ENCODE measurements around the gene KCTD1. TPM values are rescaled to one million over a fixed set of nuclear protein-coding genes. Genes with fewer than 3 reads are reported as not detected.

Gene KCTD1
- total RNA-seq, 1 donor from 2014 or later, result 83.8 TPM

DNA sequence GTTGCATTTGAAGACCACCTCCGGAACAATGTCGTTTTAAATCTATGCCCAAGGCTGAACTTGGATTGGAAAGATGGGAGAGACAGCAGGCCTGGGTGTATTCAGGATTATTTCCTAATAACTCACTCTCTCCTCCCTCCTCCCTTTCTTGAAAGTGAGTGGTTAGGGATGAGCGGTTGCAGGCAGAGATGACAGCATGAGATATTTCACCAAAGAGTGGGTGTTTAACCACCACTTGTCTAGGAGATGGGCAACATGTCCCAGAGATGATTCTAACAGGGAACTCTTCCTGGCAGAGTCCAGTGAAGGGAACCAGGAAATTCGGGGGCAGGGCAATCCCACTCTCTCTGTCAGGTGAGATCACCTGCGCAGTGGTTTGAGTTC, 123.2 kb downstream of the KCTD1 start:
- Mint-ChIP-seq H3K36me3 (no peaks in the 10 kb centered on the region), H3K4me1 (ENCODE audit: unreplicated experiment) (peaks cover 9% of the 10 kb centered on the region), H3K27ac (no peak overlapping the region), H3K27me3 (no peaks in the 10 kb centered on the region), H3K4me3 (no peak overlapping the region), H3K9me3 (no peaks in the 10 kb centered on the region)
- TF ChIP-seq, protein P1, sequence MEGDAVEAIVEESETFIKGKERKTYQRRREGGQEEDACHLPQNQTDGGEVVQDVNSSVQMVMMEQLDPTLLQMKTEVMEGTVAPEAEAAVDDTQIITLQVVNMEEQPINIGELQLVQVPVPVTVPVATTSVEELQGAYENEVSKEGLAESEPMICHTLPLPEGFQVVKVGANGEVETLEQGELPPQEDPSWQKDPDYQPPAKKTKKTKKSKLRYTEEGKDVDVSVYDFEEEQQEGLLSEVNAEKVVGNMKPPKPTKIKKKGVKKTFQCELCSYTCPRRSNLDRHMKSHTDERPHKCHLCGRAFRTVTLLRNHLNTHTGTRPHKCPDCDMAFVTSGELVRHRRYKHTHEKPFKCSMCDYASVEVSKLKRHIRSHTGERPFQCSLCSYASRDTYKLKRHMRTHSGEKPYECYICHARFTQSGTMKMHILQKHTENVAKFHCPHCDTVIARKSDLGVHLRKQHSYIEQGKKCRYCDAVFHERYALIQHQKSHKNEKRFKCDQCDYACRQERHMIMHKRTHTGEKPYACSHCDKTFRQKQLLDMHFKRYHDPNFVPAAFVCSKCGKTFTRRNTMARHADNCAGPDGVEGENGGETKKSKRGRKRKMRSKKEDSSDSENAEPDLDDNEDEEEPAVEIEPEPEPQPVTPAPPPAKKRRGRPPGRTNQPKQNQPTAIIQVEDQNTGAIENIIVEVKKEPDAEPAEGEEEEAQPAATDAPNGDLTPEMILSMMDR (conservative IDR thresholded peaks at IDR 0.05), result no peak
- no peak for DNase-seq (ENCODE audit: extremely low spot score, unreplicated experiment)

DNA sequence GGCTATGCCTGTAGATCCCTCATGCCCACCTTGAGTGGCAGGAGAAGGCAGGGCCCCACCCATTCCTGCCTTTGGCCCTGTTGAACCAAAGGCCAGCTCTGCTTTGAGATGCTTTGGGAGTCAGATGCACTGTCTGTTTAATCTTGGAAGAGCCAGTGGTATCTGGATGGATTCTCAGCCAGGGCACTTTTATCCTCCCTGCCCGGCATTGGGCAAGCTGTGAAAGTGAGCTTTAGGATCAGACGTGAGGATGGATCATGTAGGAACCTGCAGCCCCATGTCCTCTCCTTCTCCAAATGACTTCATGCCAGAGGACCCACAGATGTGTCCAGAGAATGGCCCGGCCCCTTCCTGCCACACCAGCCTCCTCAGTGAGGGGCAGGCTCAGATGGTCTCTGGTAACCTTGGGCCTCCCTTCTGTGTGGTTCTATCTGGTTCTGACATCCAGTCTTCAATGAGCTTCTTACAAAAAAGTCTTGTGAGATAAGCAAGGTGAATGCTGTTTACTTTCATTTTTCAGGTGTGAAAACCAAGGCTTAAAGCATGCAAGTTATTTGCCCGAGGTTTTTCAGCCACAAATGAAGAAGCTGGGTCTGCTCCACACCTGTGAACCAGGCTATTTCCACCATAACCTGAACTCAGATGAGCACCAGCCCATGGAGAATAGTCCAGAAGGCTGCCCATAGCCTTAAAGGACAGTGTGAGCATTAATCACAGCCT, 123.8 kb downstream of the KCTD1 start:
- TF ChIP-seq, protein P1 (conservative IDR thresholded peaks at IDR 0.05), result no peak
- DNase-seq (ENCODE audit: extremely low spot score, unreplicated experiment), result no peak
- Mint-ChIP-seq H3K27me3 (no peaks in the 10 kb centered on the region), H3K9me3 (no peaks in the 10 kb centered on the region), H3K27ac (no peak overlapping the region), H3K36me3 (no peaks in the 10 kb centered on the region), H3K4me1 (ENCODE audit: unreplicated experiment) (peaks cover 11% of the 10 kb centered on the region), H3K4me3 (no peak overlapping the region)

DNA sequence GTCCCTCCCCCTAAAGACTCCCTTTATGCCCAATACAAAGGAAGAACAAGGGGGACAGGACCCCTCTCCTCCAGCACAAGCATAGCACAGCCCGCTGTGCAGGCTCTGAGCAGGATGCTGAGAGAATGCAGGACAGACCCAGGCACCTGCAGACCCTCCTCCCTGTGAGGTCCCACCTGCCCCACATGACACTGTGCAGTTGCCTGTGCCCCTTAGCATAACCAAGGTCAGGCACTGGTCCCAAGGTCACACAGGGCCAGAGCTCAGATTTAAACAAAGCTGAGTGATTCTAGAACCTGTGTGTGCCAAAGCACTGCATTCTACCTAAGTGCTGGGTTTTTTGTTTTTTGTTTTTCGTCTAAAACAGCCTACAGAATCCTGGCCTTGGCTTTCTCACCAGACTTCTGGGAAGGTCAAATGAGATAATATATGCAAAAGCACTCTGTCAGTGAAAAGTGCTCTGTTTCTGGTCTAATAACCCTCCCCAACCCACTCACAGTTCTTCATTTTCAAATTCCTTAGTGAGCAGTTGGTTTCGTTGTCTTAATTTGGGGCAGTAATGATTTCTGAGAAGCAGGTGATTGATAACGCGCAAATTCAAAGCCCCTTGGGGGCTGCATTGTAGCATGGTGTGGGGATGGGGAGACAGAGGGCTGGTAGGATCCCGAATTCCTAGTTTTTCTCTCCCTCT, 125.7 kb downstream of the KCTD1 start:
- Mint-ChIP-seq H3K36me3 (no peaks in the 10 kb centered on the region), H3K4me3 (no peak overlapping the region), H3K4me1 (ENCODE audit: unreplicated experiment) (peaks cover 7% of the 10 kb centered on the region), H3K27me3 (no peaks in the 10 kb centered on the region), H3K27ac (no peak overlapping the region), H3K9me3 (no peaks in the 10 kb centered on the region)
- TF ChIP-seq, protein P1 (conservative IDR thresholded peaks at IDR 0.05), result no peak
- no peak for DNase-seq (ENCODE audit: extremely low spot score, unreplicated experiment)

DNA sequence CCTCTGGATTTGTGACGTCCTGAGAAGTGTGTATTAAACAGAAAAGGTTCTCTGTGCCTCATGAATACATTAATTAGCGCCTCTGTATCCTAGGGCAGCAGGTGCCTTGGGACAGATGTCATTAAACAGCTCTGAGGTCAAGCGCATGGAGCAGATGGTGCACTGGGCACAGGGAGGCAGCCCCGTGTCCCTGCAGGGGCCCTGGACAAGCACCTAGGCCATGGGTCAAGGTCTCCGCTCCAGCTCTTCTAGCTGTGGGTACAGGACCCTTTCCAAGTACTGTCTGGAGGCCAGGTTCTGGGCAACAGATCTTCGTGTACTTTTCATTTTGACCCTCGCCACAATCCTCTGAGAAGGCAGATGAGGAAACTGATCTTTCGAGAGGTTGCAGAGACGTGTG, 126.4 kb downstream of the KCTD1 start:
- H3K27ac Mint-ChIP-seq, result no peak overlapping the region
- H3K36me3 Mint-ChIP-seq, result no peaks in the 10 kb centered on the region
- H3K4me3 Mint-ChIP-seq, result no peak overlapping the region
- TF ChIP-seq, protein P1 (conservative IDR thresholded peaks at IDR 0.05), result no peak
- peaks cover 7% of the 10 kb centered on the region for H3K4me1 Mint-ChIP-seq (ENCODE audit: unreplicated experiment)
- H3K27me3 Mint-ChIP-seq, result no peaks in the 10 kb centered on the region
- no peak for DNase-seq (ENCODE audit: extremely low spot score, unreplicated experiment)
- H3K9me3 Mint-ChIP-seq, result no peaks in the 10 kb centered on the region

DNA sequence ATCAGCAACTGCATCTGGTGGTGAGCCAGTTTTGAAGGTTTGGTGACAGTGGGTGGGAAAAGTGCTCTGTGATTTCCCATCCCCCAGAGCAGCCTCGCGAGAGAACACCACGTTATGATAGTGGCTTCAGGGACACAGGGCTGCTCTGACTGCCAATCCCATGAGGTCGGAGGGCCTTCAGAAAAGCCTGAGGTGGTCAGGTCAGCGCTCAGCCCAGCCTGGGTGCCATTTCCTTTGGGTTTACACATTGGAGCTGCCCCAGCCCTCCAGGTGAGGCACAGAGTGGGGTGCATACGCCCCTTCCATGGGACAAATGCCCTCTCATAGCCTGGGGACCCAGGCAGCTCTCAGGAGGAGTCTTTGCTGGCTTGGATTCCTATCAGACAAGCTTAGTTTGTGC, 126.8 kb downstream of the KCTD1 start:
- Mint-ChIP-seq H3K27ac (no peak overlapping the region), H3K36me3 (no peaks in the 10 kb centered on the region), H3K27me3 (no peaks in the 10 kb centered on the region), H3K4me1 (ENCODE audit: unreplicated experiment) (peaks cover 7% of the 10 kb centered on the region), H3K9me3 (no peaks in the 10 kb centered on the region), H3K4me3 (no peak overlapping the region)
- TF ChIP-seq, protein P1 (conservative IDR thresholded peaks at IDR 0.05), result no peak
- DNase-seq (ENCODE audit: extremely low spot score, unreplicated experiment), result no peak

All from type B pancreatic cell (in vitro differentiated cells).